Astrocyte of the cerebellum (primary cell): ENCODE data around the gene CXCL8.

Experiments used
- DNase-seq: peaks from one replicate; pipeline ENCODE4 v3.0.0-alpha.2; 2011; ENCODE audit warnings: low read depth
- H3K4me3 ChIP-seq: 2 replicates; pipeline ENCODE4 v1.5.1; 2011; ENCODE audit warnings: mild to moderate bottlenecking, low read depth, low read length, moderate library complexity
- in situ Hi-C: cut with HindIII; loops from 2 replicates; pipeline ENCODE4 v1.10.0; 2017; ENCODE audit warnings: low sequenced_read_pairs
- TF ChIP-seq, protein P1 (sequence below): IDR thresholded peaks from 2 replicates; pipeline ENCODE4 v1.5.1; 2012; ENCODE audit warnings: low read length, low read depth, moderate library complexity, mild to moderate bottlenecking; ENCODE audit errors: missing control alignments

The CXCL8 gene

DNA sequence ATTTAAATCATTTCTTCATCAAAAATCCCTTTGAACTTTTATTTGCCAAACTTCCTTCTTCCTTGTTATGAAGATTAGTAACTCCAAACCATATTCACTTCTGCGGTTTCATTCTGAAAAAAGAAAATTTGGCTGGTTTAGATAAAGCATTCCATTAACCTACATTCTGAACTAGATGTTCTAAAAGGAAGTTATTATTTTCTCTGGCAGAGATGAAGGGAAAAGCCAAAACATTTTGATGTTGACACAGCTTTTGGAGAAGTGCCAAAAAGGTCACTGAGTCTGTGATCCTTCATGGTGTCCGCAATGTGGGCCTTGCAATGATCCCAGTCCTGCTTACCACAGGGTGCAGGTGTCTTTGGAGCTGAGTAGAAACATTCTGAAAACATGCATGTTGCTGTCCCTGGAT lies 36.0 kb downstream of the CXCL8 start:
- in situ Hi-C loops, result no loop called here
- H3K4me3 ChIP-seq, result no peak overlapping the region
- TF ChIP-seq, protein P1, sequence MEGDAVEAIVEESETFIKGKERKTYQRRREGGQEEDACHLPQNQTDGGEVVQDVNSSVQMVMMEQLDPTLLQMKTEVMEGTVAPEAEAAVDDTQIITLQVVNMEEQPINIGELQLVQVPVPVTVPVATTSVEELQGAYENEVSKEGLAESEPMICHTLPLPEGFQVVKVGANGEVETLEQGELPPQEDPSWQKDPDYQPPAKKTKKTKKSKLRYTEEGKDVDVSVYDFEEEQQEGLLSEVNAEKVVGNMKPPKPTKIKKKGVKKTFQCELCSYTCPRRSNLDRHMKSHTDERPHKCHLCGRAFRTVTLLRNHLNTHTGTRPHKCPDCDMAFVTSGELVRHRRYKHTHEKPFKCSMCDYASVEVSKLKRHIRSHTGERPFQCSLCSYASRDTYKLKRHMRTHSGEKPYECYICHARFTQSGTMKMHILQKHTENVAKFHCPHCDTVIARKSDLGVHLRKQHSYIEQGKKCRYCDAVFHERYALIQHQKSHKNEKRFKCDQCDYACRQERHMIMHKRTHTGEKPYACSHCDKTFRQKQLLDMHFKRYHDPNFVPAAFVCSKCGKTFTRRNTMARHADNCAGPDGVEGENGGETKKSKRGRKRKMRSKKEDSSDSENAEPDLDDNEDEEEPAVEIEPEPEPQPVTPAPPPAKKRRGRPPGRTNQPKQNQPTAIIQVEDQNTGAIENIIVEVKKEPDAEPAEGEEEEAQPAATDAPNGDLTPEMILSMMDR, result no peak
- peak; percentile 93 for DNase-seq

- DNase-seq, result no peak
- in situ Hi-C loops, result no loop called here
- TF ChIP-seq, protein P1, result no peak
These were observed 37.2 kb downstream of the CXCL8 start for GRCh38 chr4:73777612-73778011.

DNA sequence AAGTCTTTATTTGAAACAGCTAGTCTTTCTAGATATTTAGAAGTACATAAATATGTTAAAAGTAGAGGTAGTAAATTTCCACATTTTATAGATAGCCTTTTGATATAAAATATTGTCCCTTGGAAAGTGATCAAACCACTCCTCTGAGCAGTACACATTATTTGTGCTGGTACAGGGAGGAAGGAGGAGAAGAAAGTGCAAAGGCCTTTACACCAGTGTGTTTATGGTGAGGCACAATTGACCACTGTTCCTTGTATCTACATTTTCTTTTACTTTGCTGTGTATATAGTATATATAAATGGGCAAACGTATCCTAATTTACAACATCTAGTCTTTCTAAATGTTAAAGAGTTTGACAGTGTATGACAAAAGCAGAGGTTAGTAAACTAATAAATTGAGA lies 39.9 kb downstream of the CXCL8 start:
- in situ Hi-C loops, result no loop called here
- no peak for DNase-seq
- TF ChIP-seq, protein P1, result no peak
- no peak overlapping the region for H3K4me3 ChIP-seq

More at GRCh38 chr4:73777612-73778011, 37.2 kb downstream of the CXCL8 start:
- H3K4me3 ChIP-seq, result no peak overlapping the region

- TF ChIP-seq, protein P1, result no peak
- in situ Hi-C loops, result no loop called here
- no peak overlapping the region for H3K4me3 ChIP-seq
- no peak for DNase-seq
These were observed 40.5 kb downstream of the CXCL8 start for GRCh38 chr4:73780834-73781233.

DNA sequence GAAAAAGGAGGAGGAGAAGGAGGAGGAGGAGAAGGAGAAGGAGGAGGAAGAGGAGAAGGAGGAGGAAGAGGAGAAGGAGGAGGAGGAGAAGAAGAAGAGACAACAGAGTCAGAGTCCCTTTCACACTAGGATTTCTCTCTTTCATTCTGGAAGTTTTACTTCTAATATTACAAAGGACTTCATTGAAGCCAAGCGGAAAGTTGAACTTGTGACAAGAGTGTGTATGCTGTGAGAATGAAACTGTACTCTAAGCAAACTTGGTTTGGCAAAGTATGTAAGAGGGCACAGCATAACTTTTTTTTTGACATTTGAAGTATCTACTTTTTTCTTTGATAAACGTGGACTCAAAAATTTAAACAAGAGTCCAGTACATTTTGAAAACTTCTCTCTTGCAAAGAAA lies 48.0 kb downstream of the CXCL8 start:
- TF ChIP-seq, protein P1, result no peak
- in situ Hi-C loops, result no loop called here
- H3K4me3 ChIP-seq, result no peak overlapping the region
- DNase-seq, result no peak
